Right lobe of liver (tissue), 6 donors: ENCODE measurements around the gene LRP10. TPM values are rescaled to one million over a fixed set of nuclear protein-coding genes. Genes with fewer than 3 reads are reported as not detected.
"Not testable (repeated sequence)": the region's sequence is repeated elsewhere in the genome, so short reads cannot be mapped to it uniquely, and the experiment has no call there.

Experiments
- ATAC-seq, 4 donors: fragments of 200-7000 bp; cut with Tn5 transposase; one replicate each; pipeline ENCODE4 v1.9.1; 2020; ENCODE audit warnings: mild to moderate bottlenecking in 4 of 4, moderate library complexity in 4 of 4
- DNase-seq, 3 donors: peaks; one replicate each; pipeline ENCODE4 v3.0.0-alpha.2; 2020
- H3K27ac ChIP-seq, 3 donors: fragments of 200-600 bp; one replicate each; pipeline ENCODE4 v1.8.0; 2022
- H3K27me3 ChIP-seq, 2 donors: fragments of 200-600 bp; one replicate each; pipeline ENCODE4 v1.8.0; 2022
- H3K36me3 ChIP-seq, 4 donors: fragments of 200-600 bp; sonication (generic) in 1 of 4; one replicate each; pipeline versions ENCODE4 v1.5.1 to v1.8.0; 2017 to 2022; ENCODE audit warnings: control low read depth in 1 of 4
- H3K4me1 ChIP-seq, 4 donors: fragments of 200-600 bp; sonication (generic) in 1 of 4; one replicate each; pipeline versions ENCODE4 v1.5.1 to v1.8.0; 2017 to 2022; ENCODE audit warnings: control low read depth in 1 of 4
- H3K4me3 ChIP-seq, 3 donors: fragments of 200-600 bp; one replicate each; pipeline ENCODE4 v1.8.0; 2022
- H3K9me3 ChIP-seq, 4 donors: fragments of 200-600 bp; sonication (generic) in 1 of 4; one replicate each; pipeline versions ENCODE4 v1.5.1 to v1.8.0; 2017 to 2022; ENCODE audit warnings: control low read depth in 1 of 4
- POLR2A ChIP-seq: fragments of 450-650 bp; IDR thresholded peaks from one replicate; pipeline ENCODE4 v1.6.1; 2017; ENCODE audit warnings: antibody characterized with exemption, mild to moderate bottlenecking
- WGBS: methylation state at CpG from one replicate; pipeline ENCODE4 v1.1.6; 2018; ENCODE audit warnings: low coverage, low lambda C conversion rate; ENCODE audit not compliant: insufficient coverage; ENCODE audit errors: missing lambda C conversion rate; 5-methylcytosine and 5-hydroxymethylcytosine counted together
- intact Hi-C, 2 donors: fragments of 100-400 bp; cut with DNase I; formaldehyde crosslinking; loops; one replicate each; pipeline versions ENCODE4 v1.11.2 to v1.14.1; 2022
- total RNA-seq, 6 experiments: library from RNA; depleted of rRNA in 2 of 6; stranded (reverse); fragments of >200 nt in 2 of 6; fragmentation: NEBNext Ultra II Directional in 3 of 6; extraction: Animal tissue kit (Norgen Biotek cat#: 25700) in 3 of 6; gene quantifications; one replicate each; pipeline versions ENCODE4 v1.1.0 to v1.2.4, GENCODE V29; 2016 to 2023
- TF ChIP-seq, protein P1 (sequence below), 4 donors: fragments of 200-600 bp in 3 of 4; fragments of 450-650 bp in 1 of 4; IDR thresholded peaks; one replicate each; pipeline versions ENCODE4 v1.5.1 to v1.8.0; 2016 to 2022; ENCODE audit warnings: antibody characterized with exemption in 4 of 4, mild to moderate bottlenecking in 2 of 4
- donor health status: DM: no; HTN: yes; CAD: no.
- donor health status: DM: no; HTN: no; CAD: no.
- donor health status: DM: no; HTN: no; CAD: no.
- donor health status: DM: no; HTN: yes; CAD: no.
- donor health status: DM: no; HTN: yes; CAD: no.

Gene LRP10
- total RNA-seq, 6 experiments from 2014 or later = 31.0 to 54.5 (median 44.6) TPM

DNA sequence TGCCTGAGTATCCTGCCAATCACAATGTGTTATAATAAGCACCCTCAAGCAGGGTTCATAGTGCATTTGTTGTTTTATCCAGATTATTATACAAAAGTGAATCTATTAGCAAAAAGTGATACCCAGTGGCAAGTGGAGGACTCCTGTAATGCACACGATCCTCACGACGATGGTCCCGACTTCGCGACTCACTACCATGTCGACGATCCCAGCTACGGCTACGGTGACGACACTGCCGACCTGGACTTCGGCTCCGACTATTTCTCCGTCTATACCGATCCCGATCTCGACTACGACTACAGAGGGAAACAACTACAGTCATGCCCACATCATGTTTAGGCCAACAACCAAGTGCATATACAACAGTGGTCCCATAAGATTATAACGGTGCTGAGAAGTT lies 34.5 kb downstream of the LRP10 start:
- ATAC-seq = no peak
- no peak for TF ChIP-seq POLR2A
- TF ChIP-seq, protein P1, sequence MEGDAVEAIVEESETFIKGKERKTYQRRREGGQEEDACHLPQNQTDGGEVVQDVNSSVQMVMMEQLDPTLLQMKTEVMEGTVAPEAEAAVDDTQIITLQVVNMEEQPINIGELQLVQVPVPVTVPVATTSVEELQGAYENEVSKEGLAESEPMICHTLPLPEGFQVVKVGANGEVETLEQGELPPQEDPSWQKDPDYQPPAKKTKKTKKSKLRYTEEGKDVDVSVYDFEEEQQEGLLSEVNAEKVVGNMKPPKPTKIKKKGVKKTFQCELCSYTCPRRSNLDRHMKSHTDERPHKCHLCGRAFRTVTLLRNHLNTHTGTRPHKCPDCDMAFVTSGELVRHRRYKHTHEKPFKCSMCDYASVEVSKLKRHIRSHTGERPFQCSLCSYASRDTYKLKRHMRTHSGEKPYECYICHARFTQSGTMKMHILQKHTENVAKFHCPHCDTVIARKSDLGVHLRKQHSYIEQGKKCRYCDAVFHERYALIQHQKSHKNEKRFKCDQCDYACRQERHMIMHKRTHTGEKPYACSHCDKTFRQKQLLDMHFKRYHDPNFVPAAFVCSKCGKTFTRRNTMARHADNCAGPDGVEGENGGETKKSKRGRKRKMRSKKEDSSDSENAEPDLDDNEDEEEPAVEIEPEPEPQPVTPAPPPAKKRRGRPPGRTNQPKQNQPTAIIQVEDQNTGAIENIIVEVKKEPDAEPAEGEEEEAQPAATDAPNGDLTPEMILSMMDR (IDR thresholded peaks at IDR 0.05) = no peak
- Histone ChIP-seq H3K9me3 (no peaks in the 10 kb centered on the region), H3K27me3 (no peaks in the 10 kb centered on the region), H3K27ac (no peak overlapping the region), H3K36me3 (peaks cover 11 to 85% (median 42%) of the 10 kb centered on the region in 4 donors), H3K4me3 (no peak overlapping the region), H3K4me1 (peaks cover 0 to 24% (median 12%) of the 10 kb centered on the region in 4 donors)
- 95% methylated on average over 20 of the region's 20 CpGs for WGBS
- intact Hi-C loops = no loop called here
- no peak for DNase-seq

DNA sequence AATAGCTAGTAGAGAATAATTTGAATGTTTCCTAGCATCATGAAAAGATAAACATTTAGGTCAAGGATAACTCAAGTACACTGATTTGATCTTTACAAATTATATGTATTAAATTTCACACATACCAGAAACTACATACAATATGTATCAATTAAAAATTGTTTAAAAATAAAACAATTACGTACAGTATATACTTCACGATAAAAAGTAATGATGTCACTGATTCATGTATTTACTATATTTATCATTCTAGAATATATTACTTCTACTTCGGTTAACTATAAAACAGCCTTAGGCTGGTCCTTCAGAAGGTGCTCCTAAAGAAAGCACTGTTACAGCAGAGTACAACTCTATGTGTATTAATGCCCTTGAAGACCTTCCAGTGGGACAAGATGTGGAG lies 35.9 kb downstream of the LRP10 start:
- DNase-seq (no peak), ATAC-seq (no peak)
- no peaks in the 10 kb centered on the region for H3K9me3 ChIP-seq
- intact Hi-C loops = no loop called here
- H3K36me3 ChIP-seq = peaks cover 11 to 77% (median 38%) of the 10 kb centered on the region in 4 donors
- H3K4me1 ChIP-seq = peaks cover 0 to 24% (median 11%) of the 10 kb centered on the region in 4 donors
- H3K27ac ChIP-seq = no peak overlapping the region
- TF ChIP-seq, protein P1 (IDR thresholded peaks at IDR 0.05) = no peak
- no peak for TF ChIP-seq POLR2A
- 95% methylated on average over 3 of the region's 3 CpGs for WGBS
- no peak overlapping the region for H3K4me3 ChIP-seq
- H3K27me3 ChIP-seq = no peaks in the 10 kb centered on the region

DNA sequence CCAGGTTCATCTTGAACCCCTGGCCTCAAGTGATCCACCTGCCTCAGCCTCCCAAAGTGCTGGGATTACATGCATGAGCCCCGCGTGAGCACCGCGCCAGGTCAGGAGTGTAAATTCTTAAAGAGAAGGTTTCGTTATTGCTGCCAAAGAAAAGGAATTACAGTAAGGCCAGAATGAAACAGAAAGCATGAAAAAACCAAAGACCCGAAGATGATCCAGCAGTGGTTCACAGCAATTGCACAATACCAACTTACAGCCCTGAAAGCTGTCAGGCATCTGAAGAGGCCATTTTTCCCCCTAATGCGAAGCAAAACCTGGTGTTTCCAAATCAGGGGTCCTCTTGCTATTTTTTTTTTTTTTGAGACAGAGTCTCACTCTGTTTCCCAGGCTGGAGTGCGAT lies 37.1 kb downstream of the LRP10 start:
- peaks cover 11 to 77% (median 38%) of the 10 kb centered on the region in 4 donors for H3K36me3 ChIP-seq
- H3K27me3 ChIP-seq = no peaks in the 10 kb centered on the region
- H3K4me3 ChIP-seq = no peak overlapping the region
- intact Hi-C loops = no loop called here
- WGBS = 64% methylated on average over 8 of the region's 8 CpGs
- H3K4me1 ChIP-seq = peaks cover 0 to 14% (median 7%) of the 10 kb centered on the region in 4 donors
- ATAC-seq (peak in 1 of 4 donors; percentile 48), DNase-seq (no peak)
- no peak overlapping the region for H3K27ac ChIP-seq
- H3K9me3 ChIP-seq = no peaks in the 10 kb centered on the region
- TF ChIP-seq, protein P1 (IDR thresholded peaks at IDR 0.05) = no peak

DNA sequence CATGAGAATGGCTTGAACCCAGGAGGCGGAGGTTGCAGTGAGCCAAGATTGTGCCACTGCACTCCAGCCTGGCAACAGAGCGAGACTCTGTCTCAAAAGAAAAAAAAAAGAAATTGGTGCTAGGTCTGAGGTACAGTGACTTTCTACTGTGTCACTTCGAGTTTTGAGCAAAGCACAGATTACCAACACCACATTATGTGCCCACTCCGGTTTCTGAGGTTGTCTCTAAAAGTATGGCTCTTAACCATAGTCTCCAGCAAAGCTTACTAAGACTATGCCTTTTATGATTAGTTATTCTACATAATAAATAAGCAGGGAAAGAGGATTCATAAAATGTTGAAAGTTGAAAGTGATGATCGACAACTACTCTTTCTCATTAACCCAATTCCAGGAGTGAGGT lies 39.4 kb downstream of the LRP10 start:
- ATAC-seq = no peak
- TF ChIP-seq, protein P1 (IDR thresholded peaks at IDR 0.05) = no peak
- TF ChIP-seq POLR2A = no peak
- H3K9me3 ChIP-seq = no peaks in the 10 kb centered on the region
- intact Hi-C loops = no loop called here
- DNase-seq = no peak
- no peak overlapping the region for H3K27ac ChIP-seq
- H3K4me3 ChIP-seq = no peak overlapping the region
- peaks cover 4 to 55% (median 25%) of the 10 kb centered on the region in 4 donors for H3K36me3 ChIP-seq
- H3K4me1 ChIP-seq = peaks cover 0 to 9% (median 6%) of the 10 kb centered on the region in 4 donors
- 84% methylated on average over 5 of the region's 5 CpGs for WGBS
- no peaks in the 10 kb centered on the region for H3K27me3 ChIP-seq

DNA sequence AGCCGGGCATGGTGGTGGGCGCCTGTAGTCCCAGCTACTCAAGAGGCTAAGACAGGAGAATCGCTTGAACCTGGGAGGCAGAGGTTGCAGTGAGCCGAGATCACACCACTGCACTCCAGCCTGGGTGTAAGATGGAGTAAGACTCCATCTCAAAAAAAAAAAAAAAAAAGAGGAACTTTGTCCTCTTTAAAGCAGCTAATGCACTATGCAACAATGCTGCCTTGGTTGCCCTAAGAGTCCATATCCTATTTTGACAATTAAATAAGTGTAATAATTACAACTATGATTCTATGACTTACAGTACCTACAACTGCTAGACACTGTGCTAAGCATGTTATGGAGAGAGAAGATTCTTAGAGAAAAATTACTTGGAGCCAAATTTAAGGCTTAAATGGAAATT lies 43.3 kb downstream of the LRP10 start:
- intact Hi-C loops = loop anchor here in 1 of 2 donors (1.0 kb wide), 1 partner anchor 10 kb away; no protein-coding TSS in a partner anchor
- peaks cover 0 to 16% (median 4%) of the 10 kb centered on the region in 4 donors for H3K36me3 ChIP-seq
- WGBS = 100% methylated on average over 1 of the region's 4 CpGs
- H3K27ac ChIP-seq = peak overlapping the region in 1 of 3 donors; percentile 100
- not testable (repeated sequence) for H3K4me3 ChIP-seq, H3K9me3 ChIP-seq, DNase-seq, H3K27me3 ChIP-seq, ATAC-seq
- H3K4me1 ChIP-seq = peaks cover 0 to 28% (median 12%) of the 10 kb centered on the region in 4 donors
